ENCODE results near the gene GLIS1. TPM values are rescaled to one million over a fixed set of nuclear protein-coding genes. Genes with fewer than 3 reads are reported as not detected.

Gene GLIS1
- total RNA-seq, 1 experiment from 2014 or later, result 0.24 TPM

DNA sequence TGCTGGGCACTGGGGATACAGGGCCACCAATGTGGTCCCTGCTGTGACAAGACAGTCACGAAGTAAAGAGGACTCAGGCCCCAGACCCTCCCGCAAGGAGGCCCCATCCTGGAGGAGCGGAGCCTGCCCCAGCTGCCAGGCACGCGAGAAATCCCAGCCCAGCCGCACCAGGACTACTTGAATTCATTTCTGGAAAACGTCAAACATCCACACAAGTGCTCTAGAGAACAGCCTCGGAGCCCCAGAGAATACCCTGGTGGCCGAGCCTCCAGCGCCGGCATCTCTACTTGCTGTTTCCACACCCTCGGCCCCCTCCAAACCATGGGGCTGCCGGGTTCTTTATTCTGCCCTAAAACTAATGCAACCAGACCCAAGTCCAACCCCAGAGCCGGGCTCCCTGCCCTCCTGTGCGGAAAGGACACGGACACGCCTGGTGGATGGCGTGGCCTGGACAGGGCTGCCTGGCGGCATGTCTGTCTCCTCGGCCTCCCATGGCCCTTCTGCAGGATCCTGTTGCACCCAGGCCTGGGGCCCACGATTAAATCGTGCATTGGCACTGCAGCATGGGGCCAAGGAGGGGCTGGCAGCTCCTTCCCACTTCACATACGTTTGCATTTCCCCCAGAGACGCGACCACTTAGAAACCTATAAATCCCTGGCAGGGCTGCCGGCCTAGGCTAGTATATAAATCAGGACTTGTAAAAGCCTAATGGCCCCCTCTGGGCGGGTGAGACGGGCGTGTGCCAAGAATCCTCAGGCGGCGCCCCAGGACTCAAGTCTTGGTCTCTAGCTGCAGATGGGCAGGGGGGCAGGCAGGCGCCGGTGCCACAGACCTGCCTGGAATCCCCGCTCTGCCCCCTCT, 238.5 kb downstream of the GLIS1 start:
- ChIA-PET CTCF (interaction anchor here (1.4 to 4.3 kb wide), 3 partner anchors 15 to 94 kb away, joined by 3 to 22 read pairs (median 6); no protein-coding TSS in a partner anchor), POLR2A (no interaction called here)
- Mint-ChIP-seq H3K4me3 (no peak overlapping the region), H3K9me3 (no peaks in the 10 kb centered on the region), H3K27ac (no peak overlapping the region), H3K4me1 (peaks cover 18% of the 10 kb centered on the region), H3K27me3 (ENCODE audit: low read depth) (no peaks in the 10 kb centered on the region), H3K36me3 (no peaks in the 10 kb centered on the region)
- no peak for DNase-seq (ENCODE audit: low spot score)
- TF ChIP-seq, protein P1, sequence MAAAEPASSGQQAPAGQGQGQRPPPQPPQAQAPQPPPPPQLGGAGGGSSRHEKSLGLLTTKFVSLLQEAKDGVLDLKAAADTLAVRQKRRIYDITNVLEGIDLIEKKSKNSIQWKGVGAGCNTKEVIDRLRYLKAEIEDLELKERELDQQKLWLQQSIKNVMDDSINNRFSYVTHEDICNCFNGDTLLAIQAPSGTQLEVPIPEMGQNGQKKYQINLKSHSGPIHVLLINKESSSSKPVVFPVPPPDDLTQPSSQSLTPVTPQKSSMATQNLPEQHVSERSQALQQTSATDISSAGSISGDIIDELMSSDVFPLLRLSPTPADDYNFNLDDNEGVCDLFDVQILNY (CRISPR knock-in tag; IDR thresholded peaks at IDR 0.05), result no peak
- TF ChIP-seq CREB1 (CRISPR knock-in tag; IDR thresholded peaks at IDR 0.05) (no peak), FOXJ3 (CRISPR knock-in tag; IDR thresholded peaks at IDR 0.05; ENCODE audit: borderline replicate concordance) (no peak), KAT7 (CRISPR knock-in tag; IDR thresholded peaks at IDR 0.05; ENCODE audit: borderline replicate concordance) (no peak), SP1 (CRISPR knock-in tag; conservative IDR thresholded peaks at IDR 0.05) (no peak), ELF4 (CRISPR knock-in tag; IDR thresholded peaks at IDR 0.05; ENCODE audit: low read depth) (no peak), RORB (CRISPR knock-in tag; IDR thresholded peaks at IDR 0.05) (no peak)
- no peak for ATAC-seq

DNA sequence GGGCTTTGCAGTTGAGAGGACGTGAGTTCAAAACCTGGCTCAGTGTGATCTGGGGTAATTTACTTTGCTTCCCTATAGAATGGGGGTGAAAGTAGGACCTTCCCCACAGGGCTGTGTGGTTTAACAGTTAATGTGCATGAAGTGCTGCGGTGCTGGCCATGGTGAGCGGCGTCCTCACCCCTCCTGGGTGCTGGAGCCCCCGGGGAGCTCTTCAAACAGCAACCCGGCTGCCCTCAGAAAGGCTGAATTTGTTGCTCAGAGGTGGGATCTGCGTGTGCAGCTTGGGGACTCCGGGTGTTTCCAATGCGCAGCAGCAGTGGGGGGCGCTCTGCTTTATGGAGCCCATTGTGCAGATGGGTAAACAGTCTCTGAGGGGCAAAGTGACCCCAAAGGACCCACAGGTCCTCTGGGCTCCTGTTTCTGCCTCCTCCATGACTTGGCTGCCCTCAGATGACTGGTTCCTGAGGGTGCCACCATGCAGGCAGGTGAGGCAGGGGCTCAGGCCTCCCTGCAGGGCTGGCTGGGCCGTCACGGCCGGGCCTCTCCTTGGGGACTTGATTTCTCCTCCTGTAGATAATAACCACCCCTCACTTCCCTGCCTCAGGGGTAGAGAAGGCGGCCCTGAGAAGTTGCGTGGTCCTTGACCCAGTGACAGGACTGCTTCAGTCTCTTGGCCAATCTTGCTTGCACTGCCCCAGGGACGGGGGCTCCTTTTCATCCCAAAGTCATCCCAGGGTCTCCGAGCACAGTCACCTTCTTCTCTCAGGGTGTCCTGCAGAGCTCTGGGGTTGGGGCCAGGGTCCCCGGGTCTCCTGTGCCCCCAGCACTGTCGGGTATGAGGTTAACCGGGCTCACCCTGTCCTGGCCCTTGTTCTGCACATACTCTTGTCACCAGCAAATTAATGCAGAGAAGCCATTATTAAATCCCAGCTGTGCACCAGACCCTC, 239.4 kb downstream of the GLIS1 start:
- ATAC-seq (no peak), DNase-seq (ENCODE audit: low spot score) (no peak)
- TF ChIP-seq GRHL2 (CRISPR knock-in tag; IDR thresholded peaks at IDR 0.05; ENCODE audit: insufficient replicate concordance, severe bottlenecking) (no peak), JUN (CRISPR knock-in tag; IDR thresholded peaks at IDR 0.05) (no peak), PRRX2 (CRISPR knock-in tag; IDR thresholded peaks at IDR 0.05) (no peak), TEAD4 (CRISPR knock-in tag; IDR thresholded peaks at IDR 0.05) (no peak), TEAD1 (CRISPR knock-in tag; IDR thresholded peaks at IDR 0.05) (no peak), ETV6 (CRISPR knock-in tag; IDR thresholded peaks at IDR 0.05) (no peak), TCF7 (CRISPR knock-in tag; IDR thresholded peaks at IDR 0.05; ENCODE audit: low read depth) (no peak), ATF2 (CRISPR knock-in tag; IDR thresholded peaks at IDR 0.05; ENCODE audit: borderline replicate concordance, low read depth) (no peak), OVOL2 (CRISPR knock-in tag; IDR thresholded peaks at IDR 0.05; ENCODE audit: borderline replicate concordance) (no peak), ELF4 (CRISPR knock-in tag; IDR thresholded peaks at IDR 0.05; ENCODE audit: low read depth) (no peak), ARID4B (CRISPR knock-in tag; IDR thresholded peaks at IDR 0.05; ENCODE audit: borderline replicate concordance) (no peak), NR2C2 (CRISPR knock-in tag; IDR thresholded peaks at IDR 0.05) (no peak), MXD4 (CRISPR knock-in tag; IDR thresholded peaks at IDR 0.05; ENCODE audit: borderline replicate concordance) (no peak), SP1 (CRISPR knock-in tag; conservative IDR thresholded peaks at IDR 0.05) (no peak), FOXJ3 (CRISPR knock-in tag; IDR thresholded peaks at IDR 0.05; ENCODE audit: borderline replicate concordance) (no peak)
- TF ChIP-seq, protein P2, sequence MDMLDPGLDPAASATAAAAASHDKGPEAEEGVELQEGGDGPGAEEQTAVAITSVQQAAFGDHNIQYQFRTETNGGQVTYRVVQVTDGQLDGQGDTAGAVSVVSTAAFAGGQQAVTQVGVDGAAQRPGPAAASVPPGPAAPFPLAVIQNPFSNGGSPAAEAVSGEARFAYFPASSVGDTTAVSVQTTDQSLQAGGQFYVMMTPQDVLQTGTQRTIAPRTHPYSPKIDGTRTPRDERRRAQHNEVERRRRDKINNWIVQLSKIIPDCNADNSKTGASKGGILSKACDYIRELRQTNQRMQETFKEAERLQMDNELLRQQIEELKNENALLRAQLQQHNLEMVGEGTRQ (CRISPR knock-in tag; IDR thresholded peaks at IDR 0.05), result no peak
- Mint-ChIP-seq H3K27ac (no peak overlapping the region), H3K4me1 (peaks cover 18% of the 10 kb centered on the region), H3K9me3 (no peaks in the 10 kb centered on the region), H3K27me3 (ENCODE audit: low read depth) (no peaks in the 10 kb centered on the region), H3K36me3 (no peaks in the 10 kb centered on the region), H3K4me3 (no peak overlapping the region)
- CTCF ChIA-PET, result interaction anchor here (0.6 to 4.3 kb wide), 4 partner anchors 14 to 94 kb away, joined by 3 to 22 read pairs (median 3); no protein-coding TSS in a partner anchor
- POLR2A ChIA-PET, result no interaction called here
